Measurements from ENCODE around the gene SELENOF.

SELENOF gene

DNA sequence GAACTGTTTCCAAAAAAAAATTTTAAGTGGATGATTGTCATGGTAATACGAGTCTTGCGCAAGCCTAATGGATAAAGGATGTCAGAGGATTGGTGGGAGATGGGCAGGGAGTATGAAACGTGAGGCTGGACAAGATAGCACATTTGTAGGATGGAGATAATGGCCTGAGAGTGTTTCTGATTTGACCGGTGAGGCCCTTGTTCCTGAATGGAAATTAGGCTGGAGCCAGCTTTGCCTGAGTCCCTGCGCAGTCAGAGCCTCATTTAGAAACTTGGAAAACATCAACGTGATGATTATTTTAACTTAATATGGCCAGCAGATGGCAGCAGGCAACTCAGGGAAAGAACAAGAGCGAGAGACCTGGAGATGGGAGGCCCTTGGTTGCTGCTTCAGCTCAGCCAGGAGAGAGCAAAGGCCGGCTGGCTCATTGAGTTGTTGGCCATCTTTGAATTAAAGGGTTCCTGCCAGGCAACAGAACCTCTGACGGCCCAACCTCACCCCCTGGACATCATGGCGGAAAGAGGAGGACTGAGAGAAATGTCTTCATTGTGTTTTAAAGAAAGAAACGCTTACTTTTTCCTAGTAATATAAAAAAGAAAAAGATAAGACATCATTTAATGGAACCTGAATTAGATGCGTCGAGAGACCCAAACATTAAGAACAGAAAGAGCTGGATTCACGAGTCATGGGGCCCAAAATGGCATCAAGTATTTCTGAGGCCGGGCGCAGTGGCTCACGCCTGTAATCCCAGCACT, 80.3 kb downstream of the SELENOF start:
- DNase-seq (ENCODE audit: extremely low read depth, low read depth): peak; percentile 79
- TF ChIP-seq, protein P1, sequence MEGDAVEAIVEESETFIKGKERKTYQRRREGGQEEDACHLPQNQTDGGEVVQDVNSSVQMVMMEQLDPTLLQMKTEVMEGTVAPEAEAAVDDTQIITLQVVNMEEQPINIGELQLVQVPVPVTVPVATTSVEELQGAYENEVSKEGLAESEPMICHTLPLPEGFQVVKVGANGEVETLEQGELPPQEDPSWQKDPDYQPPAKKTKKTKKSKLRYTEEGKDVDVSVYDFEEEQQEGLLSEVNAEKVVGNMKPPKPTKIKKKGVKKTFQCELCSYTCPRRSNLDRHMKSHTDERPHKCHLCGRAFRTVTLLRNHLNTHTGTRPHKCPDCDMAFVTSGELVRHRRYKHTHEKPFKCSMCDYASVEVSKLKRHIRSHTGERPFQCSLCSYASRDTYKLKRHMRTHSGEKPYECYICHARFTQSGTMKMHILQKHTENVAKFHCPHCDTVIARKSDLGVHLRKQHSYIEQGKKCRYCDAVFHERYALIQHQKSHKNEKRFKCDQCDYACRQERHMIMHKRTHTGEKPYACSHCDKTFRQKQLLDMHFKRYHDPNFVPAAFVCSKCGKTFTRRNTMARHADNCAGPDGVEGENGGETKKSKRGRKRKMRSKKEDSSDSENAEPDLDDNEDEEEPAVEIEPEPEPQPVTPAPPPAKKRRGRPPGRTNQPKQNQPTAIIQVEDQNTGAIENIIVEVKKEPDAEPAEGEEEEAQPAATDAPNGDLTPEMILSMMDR (IDR thresholded peaks at IDR 0.05; ENCODE audit: low read depth, low read length, missing control alignments): peak; percentile 58
- no peak overlapping the region for H3K4me3 ChIP-seq (replicated peaks; ENCODE audit: low read depth, low read length)

DNA sequence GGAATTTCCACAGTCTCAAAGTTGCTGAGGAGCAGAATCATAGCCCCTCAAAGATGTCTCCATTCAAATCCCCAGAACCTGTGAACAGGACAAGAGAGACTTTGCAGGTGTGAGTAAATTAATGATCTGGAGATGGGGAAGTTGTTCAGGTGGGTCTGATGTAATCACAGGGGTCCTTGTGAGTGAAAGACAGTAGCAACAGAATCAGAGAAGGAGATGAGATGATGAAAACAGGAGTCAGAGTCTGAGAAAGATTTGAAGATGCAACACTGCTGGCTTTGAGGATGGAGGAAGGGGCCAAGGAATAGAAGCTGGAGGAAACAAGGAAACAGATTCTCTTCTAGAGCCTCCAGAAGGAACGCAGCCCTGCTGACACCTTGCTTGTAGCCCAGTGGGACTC, 81.5 kb downstream of the SELENOF start:
- TF ChIP-seq, protein P1 (IDR thresholded peaks at IDR 0.05; ENCODE audit: low read depth, low read length, missing control alignments): no peak
- DNase-seq (ENCODE audit: extremely low read depth, low read depth): no peak
- H3K4me3 ChIP-seq (replicated peaks; ENCODE audit: low read depth, low read length): no peak overlapping the region

DNA sequence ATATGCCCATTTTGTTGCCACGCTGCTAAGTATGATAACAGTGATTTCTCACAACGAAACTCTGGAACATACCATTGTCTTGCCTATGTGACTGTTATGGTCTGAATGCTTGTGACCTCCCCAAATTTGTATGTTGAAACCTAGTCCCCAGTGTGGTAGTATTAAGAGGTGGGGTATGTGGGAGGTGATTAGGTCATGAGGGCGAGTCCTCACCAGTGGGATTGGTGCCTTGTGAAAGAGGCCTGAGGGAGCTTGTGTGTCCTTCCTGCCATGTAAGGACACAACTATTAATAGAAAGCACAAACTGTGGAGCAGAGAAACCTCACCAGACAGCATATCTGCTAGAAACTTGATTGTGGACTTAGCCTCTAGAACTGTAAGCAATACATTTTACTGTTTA, 84.6 kb downstream of the SELENOF start:
- TF ChIP-seq, protein P1 (IDR thresholded peaks at IDR 0.05; ENCODE audit: low read depth, low read length, missing control alignments): no peak
- H3K4me3 ChIP-seq (replicated peaks; ENCODE audit: low read depth, low read length): no peak overlapping the region
- no peak for DNase-seq (ENCODE audit: extremely low read depth, low read depth)

DNA sequence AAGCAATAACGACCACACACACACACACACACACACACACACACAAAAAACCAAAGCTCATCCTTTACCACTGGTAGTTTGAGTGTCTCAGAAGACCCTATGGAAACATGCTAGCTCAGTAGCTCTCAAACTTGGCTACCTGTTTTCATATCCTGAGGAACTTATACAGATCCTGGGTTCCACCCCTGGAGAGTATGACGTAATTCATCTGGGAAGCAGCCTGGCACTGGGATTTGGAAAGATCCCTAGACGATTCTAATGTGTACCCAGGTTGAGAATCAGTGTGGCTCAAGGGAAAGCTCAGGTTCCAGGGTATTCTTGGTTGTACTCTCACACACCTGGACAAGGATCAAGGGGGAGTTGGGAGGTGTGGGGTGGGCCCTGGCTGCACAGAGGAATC, 85.9 kb downstream of the SELENOF start:
- TF ChIP-seq, protein P1 (IDR thresholded peaks at IDR 0.05; ENCODE audit: low read depth, low read length, missing control alignments): no peak
- no peak overlapping the region for H3K4me3 ChIP-seq (replicated peaks; ENCODE audit: low read depth, low read length)
- DNase-seq (ENCODE audit: extremely low read depth, low read depth): no peak

DNA sequence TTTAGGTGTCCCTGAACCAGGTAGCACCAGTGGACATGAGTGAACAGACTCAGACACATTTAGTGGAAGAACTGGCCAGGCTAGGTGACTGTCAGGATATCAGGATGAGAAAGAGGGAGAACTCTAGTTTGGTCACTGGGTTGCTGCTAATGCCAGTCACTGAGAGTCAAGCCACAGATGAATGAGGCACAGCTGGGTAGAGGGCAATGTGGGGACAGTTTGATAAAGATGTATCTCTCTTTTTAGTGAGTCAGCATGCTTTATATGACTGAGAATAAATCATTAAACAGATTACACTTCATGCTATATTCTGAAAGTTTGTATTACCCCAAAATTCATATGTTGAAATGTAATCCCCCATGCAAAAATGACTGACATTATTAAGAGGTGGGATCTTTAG, 87.1 kb downstream of the SELENOF start:
- TF ChIP-seq, protein P1 (IDR thresholded peaks at IDR 0.05; ENCODE audit: low read depth, low read length, missing control alignments): no peak

DNA sequence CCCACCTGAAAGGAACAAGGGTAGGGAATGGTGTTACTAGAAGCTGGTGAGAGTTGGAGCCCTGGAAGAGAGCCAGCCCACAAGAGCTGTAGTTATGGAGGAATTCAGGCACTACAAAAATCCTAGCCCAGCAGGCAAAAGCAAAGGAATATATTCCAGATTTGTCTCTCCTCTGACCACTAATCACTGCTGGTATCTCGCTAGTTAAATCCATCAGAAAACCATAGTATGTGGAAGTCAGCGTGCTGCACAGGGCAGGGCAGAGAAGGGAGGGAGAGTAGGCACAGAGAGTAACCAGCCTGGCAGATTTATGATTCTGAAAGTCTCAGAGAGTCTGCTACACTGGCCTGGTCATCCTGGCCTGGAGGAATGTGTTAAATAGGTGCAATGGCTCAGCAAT, 88.6 kb downstream of the SELENOF start:
- DNase-seq (ENCODE audit: extremely low read depth, low read depth): no peak
- TF ChIP-seq, protein P1 (IDR thresholded peaks at IDR 0.05; ENCODE audit: low read depth, low read length, missing control alignments): no peak
- no peak overlapping the region for H3K4me3 ChIP-seq (replicated peaks; ENCODE audit: low read depth, low read length)

More for the DNA sequence above, 87.1 kb downstream of the SELENOF start:
- no peak for DNase-seq (ENCODE audit: extremely low read depth, low read depth)
- H3K4me3 ChIP-seq (replicated peaks; ENCODE audit: low read depth, low read length): no peak overlapping the region

All from HFF-Myc (cell line).